K562 (cell line): ENCODE data around the gene NTRK1. TPM values are rescaled to one million over a fixed set of nuclear protein-coding genes. Genes with fewer than 3 reads are reported as not detected.

Experiments
- ATAC-seq: fragments of 200-7000 bp; cut with Tn5 transposase; 3 replicates; pipeline ENCODE4 v1.9.1; 2020; ENCODE audit warnings: moderate library complexity
- Bru-seq: library from RNA; stranded (reverse); fragments of 400-500 nt; gene quantifications from one replicate; lab custom pipeline; 2021; lab: Mats Ljungman, UMichigan
- BruChase-seq, 2 experiments: library from RNA; stranded (reverse); fragments of 400-500 nt; gene quantifications; one replicate each; lab custom pipeline; 2021; lab: Mats Ljungman, UMichigan
- BruUV-seq: library from RNA; stranded (reverse); fragments of 400-500 nt; replicated peaks from 2 replicates; lab custom pipeline; 2021; lab: Mats Ljungman, UMichigan
- CTCF ChIA-PET: fragments of 300-600 bp; formaldehyde crosslinking; extraction: SDS; loops from one replicate; lab custom pipeline; 2021; ENCODE audit warnings: low intra/inter-chr PET ratio; lab: Yijun Ruan, JAX
- POLR2A ChIA-PET: fragments of 300-600, 350-650 bp; sonication (Branson Sonifier 250); formaldehyde crosslinking; extraction: SDS; loops from one replicate; lab custom pipeline; 2021; ENCODE audit warnings: antibody characterized with exemption, inconsistent platforms; lab: Yijun Ruan, JAX
- DNase-seq, 4 experiments: peaks; one replicate each; pipeline versions ENCODE4 v3.0.0 to v3.0.0-alpha.2; 2011 to 2018; ENCODE audit warnings: low spot score in 3 of 4, mixed read lengths in 3 of 4; ENCODE audit errors: extremely low read depth in 1 of 4
- FAIRE-seq: peaks from 2 replicates; lab custom pipeline; 2011; peaks lifted over from hg19 to GRCh38; lab: Jason Lieb, UNC
- H2AFZ ChIP-seq: 2 replicates; pipeline ENCODE4 v1.6.0; 2011; ENCODE audit warnings: low read depth, low read length, control low read depth, inconsistent platforms
- H3K27ac ChIP-seq: fragments of 200-600 bp; 3 replicates; pipeline ENCODE4 v1.8.0; 2011; ENCODE audit warnings: low read depth, mild to moderate bottlenecking, control low read depth, inconsistent platforms, low read length, moderate library complexity, mixed read lengths; ENCODE audit errors: extremely low read depth
- H3K27me3 ChIP-seq, 2 experiments: fragments of 300-600 bp in 1 of 2; 2 replicates in 1 of 2; 3 replicates in 1 of 2; pipeline versions ENCODE4 v1.6.0 to v1.8.0; 2011; ENCODE audit warnings: inconsistent platforms in 2 of 2, low read length in 2 of 2, mild to moderate bottlenecking in 1 of 2, mixed read lengths in 1 of 2, moderate library complexity in 1 of 2; ENCODE audit not compliant: control insufficient read depth in 2 of 2, insufficient read depth in 2 of 2
- H3K36me3 ChIP-seq: fragments of 300-600 bp; 3 replicates; pipeline ENCODE4 v1.8.0; 2011; ENCODE audit warnings: mild to moderate bottlenecking, low read length, inconsistent platforms; ENCODE audit not compliant: control insufficient read depth, insufficient read depth
- H3K4me1 ChIP-seq, 2 experiments: fragments of 200-600 bp in 1 of 2; replicated peaks in 1 of 2; 2 replicates in 1 of 2; 3 replicates in 1 of 2; pipeline versions ENCODE4 v1.5.1 to v1.8.0; 2011; ENCODE audit warnings: inconsistent platforms in 2 of 2, low read length in 2 of 2, mild to moderate bottlenecking in 1 of 2, mixed read lengths in 1 of 2, moderate library complexity in 1 of 2; ENCODE audit not compliant: control insufficient read depth in 2 of 2, insufficient read depth in 2 of 2
- H3K4me2 ChIP-seq: 2 replicates; pipeline ENCODE4 v1.6.1; 2011; ENCODE audit warnings: low read length, control low read depth, inconsistent platforms, mixed read lengths; ENCODE audit not compliant: insufficient read depth
- H3K4me3 ChIP-seq: fragments of 200-600 bp; sonication (generic), shearing (Covaris generic); 2 replicates; pipeline ENCODE4 v1.5.1; 2016; ENCODE audit warnings: control low read depth, inconsistent platforms
- H3K79me2 ChIP-seq: fragments of 200-600 bp; 3 replicates; pipeline ENCODE4 v1.8.0; 2011; ENCODE audit warnings: low read length, inconsistent platforms; ENCODE audit not compliant: control insufficient read depth, insufficient read depth
- H3K9ac ChIP-seq, 2 experiments: 2 replicates each; pipeline versions ENCODE4 v1.6.0 to v1.6.1; 2011; ENCODE audit warnings: low read depth in 2 of 2, low read length in 2 of 2, control low read depth in 1 of 2, inconsistent platforms in 1 of 2, mild to moderate bottlenecking in 1 of 2, mixed read lengths in 1 of 2; ENCODE audit not compliant: insufficient read depth in 1 of 2
- H3K9me1 ChIP-seq: one replicate; pipeline ENCODE4 v1.6.0; 2011; ENCODE audit warnings: inconsistent platforms, mild to moderate bottlenecking, low read length, moderate library complexity; ENCODE audit not compliant: control insufficient read depth, insufficient read depth
- H3K9me3 ChIP-seq: replicated peaks from 2 replicates; pipeline ENCODE4 v1.5.1; 2011; ENCODE audit warnings: low read depth, low read length, inconsistent platforms; ENCODE audit not compliant: control insufficient read depth, insufficient read depth
- H4K20me1 ChIP-seq: replicated peaks from 2 replicates; pipeline ENCODE4 v1.6.1; 2011; ENCODE audit warnings: low read length, inconsistent platforms, mixed read lengths; ENCODE audit not compliant: control insufficient read depth, insufficient read depth
- CCAR2 ChIP-seq: fragments of 200-400 bp; formaldehyde crosslinking; IDR thresholded peaks from 2 replicates; pipeline ENCODE4 v1.6.1; 2017; ENCODE audit warnings: mild to moderate bottlenecking, low read depth, low read length
- FOXA3 ChIP-seq, 2 experiments: fragments of 450-650 bp in 1 of 2; sonication (generic) in 1 of 2; formaldehyde crosslinking; IDR thresholded peaks in 1 of 2; conservative IDR thresholded peaks in 1 of 2; 2 replicates each; pipeline versions ENCODE4 v1.4.0 to v1.8.0; 2020 to 2022; ENCODE audit warnings: mild to moderate bottlenecking in 2 of 2, missing genetic modification reagents in 1 of 2
- JUND ChIP-seq, 2 experiments: IDR thresholded peaks; 2 replicates in 1 of 2; 3 replicates in 1 of 2; pipeline ENCODE4 v1.6.1; 2011; ENCODE audit warnings: borderline replicate concordance in 2 of 2, low read depth in 2 of 2, low read length in 2 of 2, improper control_type of control experiment in 1 of 2, missing biosample characterization in 1 of 2, missing genetic modification characterization in 1 of 2, missing genetic modification reagents in 1 of 2
- MNT ChIP-seq, 2 experiments: fragments of 450-650 bp; conservative IDR thresholded peaks; 2 replicates each; pipeline ENCODE4 v1.6.1; 2017; ENCODE audit warnings: mild to moderate bottlenecking in 2 of 2, moderate library complexity in 2 of 2
- MTA1 ChIP-seq: fragments of 450-650 bp; IDR thresholded peaks from 2 replicates; pipeline ENCODE4 v1.6.1; 2017; ENCODE audit warnings: borderline replicate concordance
- PTRF ChIP-seq: fragments of 450-650 bp; IDR thresholded peaks from 2 replicates; pipeline ENCODE4 v1.6.1; 2016; ENCODE audit warnings: mild to moderate bottlenecking, missing genetic modification characterization, missing compliant biosample characterization
- THAP7 ChIP-seq: fragments of 250-450 bp; sonication (Bioruptor Pico); IDR thresholded peaks from 2 replicates; pipeline ENCODE4 v1.5.0; 2021
- THRAP3 ChIP-seq: fragments of 450-650 bp; IDR thresholded peaks from 2 replicates; pipeline ENCODE4 v1.6.1; 2016; ENCODE audit warnings: mild to moderate bottlenecking, inconsistent platforms, borderline replicate concordance
- ZNF717 ChIP-seq: fragments of 250-450 bp; sonication (Bioruptor Pico); IDR thresholded peaks from 2 replicates; pipeline ENCODE4 v1.5.0; 2021
- WGBS: fragments of 100-300 bp; shearing (Covaris generic); methylation state at CpG from one replicate; pipeline ENCODE4 v1.1.6; 2016; ENCODE audit warnings: low coverage, mixed read lengths; ENCODE audit not compliant: insufficient coverage; ENCODE audit errors: missing lambda C conversion rate; 5-methylcytosine and 5-hydroxymethylcytosine counted together
- in situ Hi-C: fragments of 300-500 bp; cut with MboI; formaldehyde crosslinking; loops from 4 replicates; pipeline ENCODE4 v1.15.0; 2018; ENCODE audit warnings: inconsistent platforms, mixed read lengths
- intact Hi-C: fragments of 100-400 bp; cut with micrococcal nuclease; formaldehyde crosslinking; loops from 2 replicates; pipeline ENCODE4 v1.14.2; 2022
- long read RNA-seq, 3 experiments: library from polyadenylated mRNA in 2 of 3; library from RNA in 1 of 3; unstranded in 2 of 3; stranded (forward) in 1 of 3; transcript quantifications; one replicate each; pipeline ENCODE4 v2.0.0, GENCODE V29; 2019 to 2022
- polyA minus RNA-seq, 3 experiments: library from RNA; depleted of rRNA, polyadenylated mRNA; stranded (reverse); fragments of >200 nt; gene quantifications; 2 replicates each; pipeline ENCODE4 v1.2.3, GENCODE V29; 2011
- polyA plus RNA-seq, 8 experiments: library from polyadenylated mRNA; depleted of rRNA in 4 of 8; stranded (reverse) in 5 of 8; unstranded in 3 of 8; fragments of >200 nt; fragmentation: Nextera tagmentation in 2 of 8; fragmentation: Illumina TruSeq in 1 of 8; extraction: Ambion mirVana in 2 of 8; extraction: Trizol in 1 of 8; gene quantifications; 2 replicates each; pipeline versions ENCODE4 v1.2.1 to v1.2.3, GENCODE V29; 2011 to 2014; ENCODE audit warnings: inconsistent platforms in 1 of 8, missing spikeins in 1 of 8
- total RNA-seq, 7 experiments: library from RNA; depleted of rRNA in 6 of 7; stranded (reverse); fragments of >200 nt in 6 of 7; fragmentation: Illumina TruSeq in 2 of 7; extraction: Trizol in 2 of 7; gene quantifications; 2 replicates each; pipeline versions ENCODE4 v1.2.1 to v1.2.3, GENCODE V29; 2011 to 2021; ENCODE audit warnings: low replicate concordance in 1 of 7

Gene NTRK1
- total RNA-seq (2011; cell fraction: chromatin; rRNA removed; ENCODE audit: low replicate concordance), result 54.2 and 208 TPM in 2 replicates
- total RNA-seq (2011; cell fraction: nucleolus; rRNA removed), result 116 and 182 TPM in 2 replicates
- 78.5 and 79.4 TPM in 2 replicates for total RNA-seq (2011; cell fraction: nucleoplasm; rRNA removed)
- total RNA-seq (2014; rRNA removed), result 22.4 and 23.1 TPM in 2 replicates
- 3.3 and 4.8 TPM in 2 replicates for total RNA-seq (2014; rRNA removed; fragmentation: Illumina TruSeq; extraction: Trizol)
- 4.0 and 4.2 TPM in 2 replicates for total RNA-seq (2015; rRNA removed; fragmentation: Illumina TruSeq; extraction: Trizol)
- 28.0 and 30.0 TPM in 2 replicates for total RNA-seq (2021)
- 18.2 and 21.5 TPM in 2 replicates for polyA plus RNA-seq (2011; rRNA removed)
- 16.8 and 66.3 TPM in 2 replicates for polyA plus RNA-seq (2011; cell fraction: cytosol; rRNA removed)
- 93.6 and 258 TPM in 2 replicates for polyA plus RNA-seq (2011; cell fraction: nucleus; rRNA removed)
- 23.1 and 95.0 TPM in 2 replicates for polyA plus RNA-seq (2012)
- polyA plus RNA-seq (2014; fragmentation: Illumina TruSeq; extraction: Trizol), result 7.9 and 16.1 TPM in 2 replicates
- 1 to 10 TPM in 1 of 2 experiments, under 1 TPM in 1; 0.46 to 2.3 TPM for polyA plus RNA-seq (2014; fragmentation: Nextera tagmentation; extraction: Ambion mirVana)
- 23.3 and 26.2 TPM in 2 replicates for polyA plus RNA-seq (2014; rRNA removed)
- 5.4 and 15.6 TPM in 2 replicates for polyA minus RNA-seq (2011; rRNA and poly(A)+ RNA removed)
- 13.1 and 24.5 TPM in 2 replicates for polyA minus RNA-seq (2011; cell fraction: cytosol; rRNA and poly(A)+ RNA removed)
- polyA minus RNA-seq (2011; cell fraction: nucleus; rRNA and poly(A)+ RNA removed), result 19.4 and 42.9 TPM in 2 replicates
- percentile 45 among the genes with signal in this experiment for Bru-seq, nascent RNA
- percentile 36 among the genes with signal in this experiment for BruChase-seq, experiment 1, labeled RNA remaining after a 2-hour chase
- BruChase-seq, experiment 2, labeled RNA remaining after a 6-hour chase, result percentile 35 among the genes with signal in this experiment
- long read RNA-seq, experiment 1, transcript NTRK1-202 (16 exons, 2,701 nt), result major isoform, 12 of 51 reads
- long read RNA-seq, experiment 1, partial matches to known transcripts, result 16 of 51 reads
- long read RNA-seq, experiment 1, other reads (novel, unspliced or antisense), result 23 of 51 reads
- long read RNA-seq, experiment 2, transcript NTRK1-202 (16 exons, 2,701 nt), result major isoform, 7 of 21 reads
- long read RNA-seq, experiment 2, partial matches to known transcripts, result 7 of 21 reads
- long read RNA-seq, experiment 2, other reads (novel, unspliced or antisense), result 7 of 21 reads
- long read RNA-seq, experiment 3, transcript NTRK1-202 (16 exons, 2,701 nt), result major isoform, 8 of 13 reads
- long read RNA-seq, experiment 3, partial matches to known transcripts, result 2 of 13 reads
- long read RNA-seq, experiment 3, other reads (novel, unspliced or antisense), result 3 of 13 reads

- POLR2A ChIA-PET, result interaction anchor here (0.6 to 2.3 kb wide), 13 partner anchors 10 to 172 kb away, joined by 3 to 17 read pairs (median 4); partner anchors contain the start of genes HDGF, ISG20L2 and METTL25B
- H3K27ac ChIP-seq, result no peak within 1 kb of the TSS; the same call in 2 of the 3 replicates
- H3K9me1 ChIP-seq, result no peaks in the 10 kb centered on the region
- no peaks in the 10 kb centered on the region for H3K36me3 ChIP-seq
- peak within 1 kb of the TSS; percentile 86 for H2AFZ ChIP-seq
- in situ Hi-C loops, result loop anchor here (5.0 kb wide), 2 partner anchors 59 to 134 kb away; partner anchors contain the start of genes ISG20L2 and METTL25B
- 46% methylated on average over 33 of the region's 69 CpGs for WGBS
- CTCF ChIA-PET, result interaction anchor here (1.0 to 3.3 kb wide), 10 partner anchors 21 to 172 kb away, joined by 3 to 31 read pairs (median 6); no protein-coding TSS in a partner anchor
- BruUV-seq, result no TSS peak
- H3K4me3 ChIP-seq, result peak within 1 kb of the TSS; percentile 34
- peak within 1 kb of the TSS; percentile 90 for H3K4me2 ChIP-seq
- intact Hi-C loops, result loop anchor here (1.0 to 5.0 kb wide), 5 partner anchors 22 to 174 kb away; no protein-coding TSS in a partner anchor
- peak within 1 kb of the TSS; percentile 30 to 78 for H3K9ac ChIP-seq
- peaks cover 82 to 87% of the 10 kb centered on the region in 2 experiments for H3K4me1 ChIP-seq
- no peaks in the 10 kb centered on the region for H4K20me1 ChIP-seq
- DNase-seq (peak; percentile 84 to 90 (median 87)), FAIRE-seq (no peak), ATAC-seq (peak; percentile 65)
- peaks cover 34% of the 10 kb centered on the region; the same call in 2 of the 3 replicates for H3K79me2 ChIP-seq
- H3K27me3 ChIP-seq, result no peaks in the 10 kb centered on the region
- no peaks in the 10 kb centered on the region for H3K9me3 ChIP-seq
- TF ChIP-seq FOXA3 (CRISPR knock-in tag; conservative IDR thresholded peaks at IDR 0.05 in 1 of 2, IDR thresholded peaks at IDR 0.05 in 1 of 2) (0 out of 4 replicates have a peak, but pooled peaks of 1 of the 2 experiments have one; percentile 65), ZNF717 (CRISPR knock-in tag) (no peak), PTRF (tag) (no peak), THRAP3 (no peak), MTA1 (no peak; the same call in 1 of the 2 replicates), JUND (IDR thresholded peaks at IDR 0.05; ENCODE audit: borderline replicate concordance, low read depth, low read length) (no peak), JUND (tag; IDR thresholded peaks at IDR 0.05; ENCODE audit: borderline replicate concordance, low read depth, low read length) (no peak), THAP7 (CRISPR knock-in tag) (no peak), CCAR2 (no peak), MNT (conservative IDR thresholded peaks at IDR 0.05) (peak in 1 of 2 experiments; percentile 76; a peak in 3 of 4 replicates)
These were observed at the start of gene NTRK1 for GRCh38 chr1:156860628-156861423. Gene NTRK1, plus strand, starts transcription at chr1:156860865. Its CDS starts 70 bp downstream, at chr1:156860935.
